ENCODE results near the gene TES. TPM values are rescaled to one million over a fixed set of nuclear protein-coding genes. Genes with fewer than 3 reads are reported as not detected.

TES gene
- total and polyA plus RNA-seq, 4 donors: 5.7 to 11.8 (median 7.5) TPM

DNA sequence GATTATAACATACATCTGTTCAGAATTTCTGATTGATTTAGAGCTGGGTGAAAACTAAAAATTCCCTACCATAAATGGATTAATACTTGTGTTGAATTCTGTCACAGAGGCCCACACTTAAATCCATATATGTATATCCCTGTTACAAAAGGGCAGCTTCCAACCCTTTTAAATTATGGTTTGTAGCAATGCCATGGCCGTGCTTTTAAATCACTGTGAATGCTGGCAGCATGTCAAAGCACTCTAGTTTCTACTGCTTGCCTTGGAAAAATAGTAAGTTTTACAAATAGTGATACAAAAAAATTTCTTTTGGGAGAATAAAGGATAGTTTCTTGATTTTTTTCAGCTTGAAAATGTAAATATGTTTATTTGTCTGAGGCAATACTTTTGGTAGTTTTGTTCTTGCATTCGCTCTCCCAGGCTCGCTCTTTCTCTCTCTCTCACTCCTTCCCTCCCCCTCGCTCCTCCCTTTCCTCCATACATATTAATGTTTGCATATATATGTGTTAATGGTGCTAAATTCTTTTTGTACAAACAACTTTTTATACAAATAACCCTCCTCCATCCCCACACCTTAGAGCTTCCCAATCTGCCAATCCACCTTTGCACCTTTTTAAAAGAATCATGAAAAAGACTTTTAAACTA, 29.8 kb downstream of the TES start:
- DNase-seq (ENCODE audit: low spot score): no peak
- Histone ChIP-seq H3K9ac (ENCODE audit: low read depth in 1 of 2, low read length in 2 of 2) (no peak overlapping the region), H3K27ac (ENCODE audit: low read depth in 1 of 2, low read length in 2 of 2) (no peak overlapping the region), H3K27me3 (ENCODE audit: control insufficient read depth in 4 of 4, insufficient read depth in 4 of 4, low read length in 3 of 4) (no peaks in the 10 kb centered on the region), H3K4me3 (ENCODE audit: low read depth in 1 of 3, low read length in 3 of 3) (no peak overlapping the region), H3K4me1 (ENCODE audit: control insufficient read depth in 4 of 4, insufficient read depth in 4 of 4, low read length in 3 of 4) (peaks cover 0 to 17% (median 4%) of the 10 kb centered on the region in 4 donors), H3K9me3 (ENCODE audit: control insufficient read depth in 4 of 4, low read length in 3 of 4) (no peaks in the 10 kb centered on the region), H3K36me3 (ENCODE audit: control insufficient read depth in 4 of 4, insufficient read depth in 3 of 4, low read depth in 1 of 4, low read length in 3 of 4) (no peaks in the 10 kb centered on the region)
- TF ChIP-seq, protein P1, sequence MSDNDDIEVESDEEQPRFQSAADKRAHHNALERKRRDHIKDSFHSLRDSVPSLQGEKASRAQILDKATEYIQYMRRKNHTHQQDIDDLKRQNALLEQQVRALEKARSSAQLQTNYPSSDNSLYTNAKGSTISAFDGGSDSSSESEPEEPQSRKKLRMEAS (IDR thresholded peaks at IDR 0.05): no peak
- no peak for TF ChIP-seq SP1 (IDR thresholded peaks at IDR 0.05)
- TF ChIP-seq HNF4G (IDR thresholded peaks at IDR 0.05): no peak
- no peak for TF ChIP-seq YY1 (IDR thresholded peaks at IDR 0.05)
- TF ChIP-seq, protein P2, sequence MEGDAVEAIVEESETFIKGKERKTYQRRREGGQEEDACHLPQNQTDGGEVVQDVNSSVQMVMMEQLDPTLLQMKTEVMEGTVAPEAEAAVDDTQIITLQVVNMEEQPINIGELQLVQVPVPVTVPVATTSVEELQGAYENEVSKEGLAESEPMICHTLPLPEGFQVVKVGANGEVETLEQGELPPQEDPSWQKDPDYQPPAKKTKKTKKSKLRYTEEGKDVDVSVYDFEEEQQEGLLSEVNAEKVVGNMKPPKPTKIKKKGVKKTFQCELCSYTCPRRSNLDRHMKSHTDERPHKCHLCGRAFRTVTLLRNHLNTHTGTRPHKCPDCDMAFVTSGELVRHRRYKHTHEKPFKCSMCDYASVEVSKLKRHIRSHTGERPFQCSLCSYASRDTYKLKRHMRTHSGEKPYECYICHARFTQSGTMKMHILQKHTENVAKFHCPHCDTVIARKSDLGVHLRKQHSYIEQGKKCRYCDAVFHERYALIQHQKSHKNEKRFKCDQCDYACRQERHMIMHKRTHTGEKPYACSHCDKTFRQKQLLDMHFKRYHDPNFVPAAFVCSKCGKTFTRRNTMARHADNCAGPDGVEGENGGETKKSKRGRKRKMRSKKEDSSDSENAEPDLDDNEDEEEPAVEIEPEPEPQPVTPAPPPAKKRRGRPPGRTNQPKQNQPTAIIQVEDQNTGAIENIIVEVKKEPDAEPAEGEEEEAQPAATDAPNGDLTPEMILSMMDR (IDR thresholded peaks at IDR 0.05; ENCODE audit: low read depth, low read length, missing input control): no peak
- 79% methylated on average over 4 of the region's 4 CpGs for WGBS

DNA sequence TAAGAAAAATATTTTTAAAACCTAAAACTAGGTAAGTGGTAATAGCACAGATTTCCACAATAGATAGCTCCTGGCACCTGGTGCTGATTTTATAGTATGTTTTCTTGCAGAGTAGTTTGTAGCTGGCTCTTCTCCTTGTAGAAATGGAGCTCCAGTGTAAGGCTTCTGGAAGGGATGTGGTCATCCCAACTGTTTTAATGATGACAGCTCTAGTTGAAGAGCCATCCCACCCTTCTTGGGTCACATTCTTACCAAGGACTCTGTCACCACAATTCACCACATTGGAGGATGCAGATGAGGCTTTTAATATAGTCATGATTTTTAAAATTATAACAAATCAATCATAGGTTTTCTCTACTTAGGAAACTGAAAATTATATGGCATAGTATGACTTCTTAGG, 31.0 kb downstream of the TES start:
- Histone ChIP-seq H3K4me1 (ENCODE audit: control insufficient read depth in 4 of 4, insufficient read depth in 4 of 4, low read length in 3 of 4) (peaks cover 0 to 17% (median 4%) of the 10 kb centered on the region in 4 donors), H3K27ac (ENCODE audit: low read depth in 1 of 2, low read length in 2 of 2) (no peak overlapping the region), H3K4me3 (ENCODE audit: low read depth in 1 of 3, low read length in 3 of 3) (no peak overlapping the region), H3K36me3 (ENCODE audit: control insufficient read depth in 4 of 4, insufficient read depth in 3 of 4, low read depth in 1 of 4, low read length in 3 of 4) (no peaks in the 10 kb centered on the region), H3K9ac (ENCODE audit: low read depth in 1 of 2, low read length in 2 of 2) (no peak overlapping the region), H3K27me3 (ENCODE audit: control insufficient read depth in 4 of 4, insufficient read depth in 4 of 4, low read length in 3 of 4) (no peaks in the 10 kb centered on the region), H3K9me3 (ENCODE audit: control insufficient read depth in 4 of 4, low read length in 3 of 4) (no peaks in the 10 kb centered on the region)
- no peak for DNase-seq (ENCODE audit: low spot score)
- TF ChIP-seq NR2F2 (IDR thresholded peaks at IDR 0.05) (no peak), YY1 (IDR thresholded peaks at IDR 0.05) (no peak), RAD21 (IDR thresholded peaks at IDR 0.05) (no peak), FOXA1 (IDR thresholded peaks at IDR 0.05) (no peak)
- TF ChIP-seq, protein P1 (IDR thresholded peaks at IDR 0.05): no peak
- TF ChIP-seq, protein P3, sequence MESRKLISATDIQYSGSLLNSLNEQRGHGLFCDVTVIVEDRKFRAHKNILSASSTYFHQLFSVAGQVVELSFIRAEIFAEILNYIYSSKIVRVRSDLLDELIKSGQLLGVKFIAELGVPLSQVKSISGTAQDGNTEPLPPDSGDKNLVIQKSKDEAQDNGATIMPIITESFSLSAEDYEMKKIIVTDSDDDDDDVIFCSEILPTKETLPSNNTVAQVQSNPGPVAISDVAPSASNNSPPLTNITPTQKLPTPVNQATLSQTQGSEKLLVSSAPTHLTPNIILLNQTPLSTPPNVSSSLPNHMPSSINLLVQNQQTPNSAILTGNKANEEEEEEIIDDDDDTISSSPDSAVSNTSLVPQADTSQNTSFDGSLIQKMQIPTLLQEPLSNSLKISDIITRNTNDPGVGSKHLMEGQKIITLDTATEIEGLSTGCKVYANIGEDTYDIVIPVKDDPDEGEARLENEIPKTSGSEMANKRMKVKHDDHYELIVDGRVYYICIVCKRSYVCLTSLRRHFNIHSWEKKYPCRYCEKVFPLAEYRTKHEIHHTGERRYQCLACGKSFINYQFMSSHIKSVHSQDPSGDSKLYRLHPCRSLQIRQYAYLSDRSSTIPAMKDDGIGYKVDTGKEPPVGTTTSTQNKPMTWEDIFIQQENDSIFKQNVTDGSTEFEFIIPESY (IDR thresholded peaks at IDR 0.05): no peak

DNA sequence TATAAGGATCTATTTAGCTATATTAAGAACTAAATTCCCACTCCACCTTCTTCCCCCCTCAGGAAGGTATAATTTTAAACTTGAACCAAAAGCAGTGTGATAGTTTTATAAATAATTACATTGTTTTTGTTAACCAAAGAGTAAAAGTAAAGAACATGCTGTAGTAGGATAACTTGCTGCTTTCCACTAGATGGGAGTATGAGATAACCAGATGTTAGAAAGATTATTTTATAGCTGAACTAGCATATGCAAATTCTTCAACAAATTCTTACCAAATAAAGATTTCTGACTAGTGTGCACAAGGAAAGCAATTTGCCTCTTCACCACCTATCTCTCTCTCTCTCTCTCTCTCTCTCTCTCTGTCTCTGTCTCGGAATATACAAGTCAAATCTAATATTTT, 31.8 kb downstream of the TES start:
- Histone ChIP-seq H3K9me3 (ENCODE audit: control insufficient read depth in 4 of 4, low read length in 3 of 4) (no peaks in the 10 kb centered on the region), H3K27me3 (ENCODE audit: control insufficient read depth in 4 of 4, insufficient read depth in 4 of 4, low read length in 3 of 4) (no peaks in the 10 kb centered on the region), H3K36me3 (ENCODE audit: control insufficient read depth in 4 of 4, insufficient read depth in 3 of 4, low read depth in 1 of 4, low read length in 3 of 4) (no peaks in the 10 kb centered on the region), H3K9ac (ENCODE audit: low read depth in 1 of 2, low read length in 2 of 2) (no peak overlapping the region), H3K27ac (ENCODE audit: low read depth in 1 of 2, low read length in 2 of 2) (no peak overlapping the region), H3K4me1 (ENCODE audit: control insufficient read depth in 4 of 4, insufficient read depth in 4 of 4, low read length in 3 of 4) (peaks cover 0 to 17% (median 4%) of the 10 kb centered on the region in 4 donors), H3K4me3 (ENCODE audit: low read depth in 1 of 3, low read length in 3 of 3) (no peak overlapping the region)
- no peak for DNase-seq (ENCODE audit: low spot score)
- WGBS: 94% methylated on average over 1 of the region's 1 CpG
- no peak for TF ChIP-seq HNF4G (IDR thresholded peaks at IDR 0.05)
- TF ChIP-seq, protein P3 (IDR thresholded peaks at IDR 0.05): no peak
- no peak for TF ChIP-seq GABPA (IDR thresholded peaks at IDR 0.05 in 1 of 2, conservative IDR thresholded peaks at IDR 0.05 in 1 of 2)
- TF ChIP-seq NR2F2 (IDR thresholded peaks at IDR 0.05): no peak
- no peak for TF ChIP-seq SP1 (IDR thresholded peaks at IDR 0.05)

Data from liver (tissue), 9 donors.